ENCODE results near the gene PPP2R1A. TPM values are rescaled to one million over a fixed set of nuclear protein-coding genes. Genes with fewer than 3 reads are reported as not detected.

The PPP2R1A gene
- total and polyA plus RNA-seq, 8 donors: 73.3 to 272 (median 132) TPM

DNA sequence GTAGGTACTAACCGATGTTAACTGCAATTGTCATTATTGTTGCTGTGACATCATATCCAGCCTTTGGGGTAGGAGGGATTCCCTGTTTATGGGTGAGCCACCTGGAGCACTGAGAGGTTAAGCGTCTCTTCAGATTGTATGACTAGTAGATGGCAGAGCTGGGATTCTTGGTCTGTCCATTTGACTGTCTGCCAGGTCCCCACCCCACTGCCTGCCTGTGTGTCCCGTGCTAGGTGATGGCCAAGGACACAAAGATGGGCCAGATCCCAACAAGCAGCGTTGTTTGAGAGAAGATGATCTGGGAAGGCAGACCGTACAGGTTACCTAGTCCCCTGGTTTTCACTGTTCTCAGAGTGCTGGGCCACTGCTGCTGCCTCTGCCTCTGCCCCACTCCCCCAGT, 16.6 kb downstream of the PPP2R1A start:
- Histone ChIP-seq H3K27ac (no peak overlapping the region), H3K27me3 (no peaks in the 10 kb centered on the region), H3K36me3 (peaks cover 89 to 100% (median 100%) of the 10 kb centered on the region in 4 donors), H3K4me3 (no peak overlapping the region), H3K4me1 (peaks cover 0 to 10% (median 1%) of the 10 kb centered on the region in 4 donors), H3K9me3 (no peaks in the 10 kb centered on the region)
- no peak for DNase-seq
- intact Hi-C loops (cut with DNase I; ENCODE audit: low total_unique reads): no loop called here
- TF ChIP-seq, protein P1, sequence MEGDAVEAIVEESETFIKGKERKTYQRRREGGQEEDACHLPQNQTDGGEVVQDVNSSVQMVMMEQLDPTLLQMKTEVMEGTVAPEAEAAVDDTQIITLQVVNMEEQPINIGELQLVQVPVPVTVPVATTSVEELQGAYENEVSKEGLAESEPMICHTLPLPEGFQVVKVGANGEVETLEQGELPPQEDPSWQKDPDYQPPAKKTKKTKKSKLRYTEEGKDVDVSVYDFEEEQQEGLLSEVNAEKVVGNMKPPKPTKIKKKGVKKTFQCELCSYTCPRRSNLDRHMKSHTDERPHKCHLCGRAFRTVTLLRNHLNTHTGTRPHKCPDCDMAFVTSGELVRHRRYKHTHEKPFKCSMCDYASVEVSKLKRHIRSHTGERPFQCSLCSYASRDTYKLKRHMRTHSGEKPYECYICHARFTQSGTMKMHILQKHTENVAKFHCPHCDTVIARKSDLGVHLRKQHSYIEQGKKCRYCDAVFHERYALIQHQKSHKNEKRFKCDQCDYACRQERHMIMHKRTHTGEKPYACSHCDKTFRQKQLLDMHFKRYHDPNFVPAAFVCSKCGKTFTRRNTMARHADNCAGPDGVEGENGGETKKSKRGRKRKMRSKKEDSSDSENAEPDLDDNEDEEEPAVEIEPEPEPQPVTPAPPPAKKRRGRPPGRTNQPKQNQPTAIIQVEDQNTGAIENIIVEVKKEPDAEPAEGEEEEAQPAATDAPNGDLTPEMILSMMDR (IDR thresholded peaks at IDR 0.05): no peak
- TF ChIP-seq EP300 (IDR thresholded peaks at IDR 0.05) (no peak), POLR2A (IDR thresholded peaks at IDR 0.05) (no peak), POLR2AphosphoS5 (IDR thresholded peaks at IDR 0.05) (no peak)
- WGBS, 5 donors: 83 to 93% (median 87%) methylated on average over 5 of the region's 5 CpGs

GRCh38 chr19:52211203-52211602, 21.4 kb downstream of the PPP2R1A start:
- 95 to 98% (median 96%) methylated on average over 20 of the region's 20 CpGs for WGBS, 5 donors
- intact Hi-C loops (cut with DNase I; ENCODE audit: low total_unique reads): no loop called here
- Histone ChIP-seq H3K27me3 (no peaks in the 10 kb centered on the region), H3K4me3 (no peak overlapping the region), H3K36me3 (peaks cover 84 to 100% (median 100%) of the 10 kb centered on the region in 4 donors), H3K9me3 (no peaks in the 10 kb centered on the region), H3K4me1 (peaks cover 0 to 6% (median 0%) of the 10 kb centered on the region in 4 donors), H3K27ac (no peak overlapping the region)
- DNase-seq: no peak
- TF ChIP-seq POLR2AphosphoS5 (IDR thresholded peaks at IDR 0.05) (no peak), EP300 (IDR thresholded peaks at IDR 0.05) (no peak), POLR2A (IDR thresholded peaks at IDR 0.05) (no peak)
- TF ChIP-seq, protein P1 (IDR thresholded peaks at IDR 0.05): no peak

- no peak overlapping the region for H3K27ac ChIP-seq
- intact Hi-C loops (cut with DNase I; ENCODE audit: low total_unique reads): no loop called here
- no peak for DNase-seq
- H3K27me3 ChIP-seq: no peaks in the 10 kb centered on the region
- TF ChIP-seq, protein P1 (IDR thresholded peaks at IDR 0.05): no peak
- no peak for TF ChIP-seq EP300 (IDR thresholded peaks at IDR 0.05)
- TF ChIP-seq POLR2AphosphoS5 (IDR thresholded peaks at IDR 0.05): no peak
- no peak for TF ChIP-seq POLR2A (IDR thresholded peaks at IDR 0.05)
- no peak overlapping the region for H3K4me3 ChIP-seq
- 83 to 93% (median 91%) methylated on average over 11 of the region's 11 CpGs for WGBS, 5 donors
- H3K9me3 ChIP-seq: no peaks in the 10 kb centered on the region
- peaks cover 84 to 100% (median 100%) of the 10 kb centered on the region in 4 donors for H3K36me3 ChIP-seq
- peaks cover 0 to 6% (median 0%) of the 10 kb centered on the region in 4 donors for H3K4me1 ChIP-seq
These were observed 22.2 kb downstream of the PPP2R1A start for GRCh38 chr19:52211926-52212571.

- no peak for TF ChIP-seq EP300 (IDR thresholded peaks at IDR 0.05)
- Histone ChIP-seq H3K27ac (no peak overlapping the region), H3K4me1 (peaks cover 0 to 6% (median 0%) of the 10 kb centered on the region in 4 donors), H3K36me3 (peaks cover 84 to 100% (median 100%) of the 10 kb centered on the region in 4 donors), H3K4me3 (no peak overlapping the region), H3K9me3 (no peaks in the 10 kb centered on the region), H3K27me3 (no peaks in the 10 kb centered on the region)
- intact Hi-C loops (cut with DNase I; ENCODE audit: low total_unique reads): no loop called here
- no peak for DNase-seq
- 96 to 98% (median 97%) methylated on average over 24 to 25 of the region's 25 CpGs for WGBS, 5 donors
These were observed 22.9 kb downstream of the PPP2R1A start for GRCh38 chr19:52212572-52213255.

Measured in stomach (tissue), 9 donors.